ENCODE measurements around the gene SSUH2.

GRCh38 chr3:8574040-8574669 lies 70.4 kb downstream of the SSUH2 start:
- TF ChIP-seq CTCF (conservative IDR thresholded peaks at IDR 0.05) (no peak), ZFX (IDR thresholded peaks at IDR 0.05) (no peak)

Measured in C4-2B (cell line).